Parathyroid adenoma (tissue), 2 donors: ENCODE results near the gene PRRC1.

ENCODE experiments used
- H2AFZ ChIP-seq: fragments of 300-600 bp; sonication (generic); one replicate; pipeline ENCODE4 v1.7.0; 2017; ENCODE audit warnings: antibody characterized with exemption, mild to moderate bottlenecking
- H3K27ac ChIP-seq: fragments of 300-600 bp; sonication (generic); one replicate; pipeline ENCODE4 v1.7.0; 2017
- H3K27me3 ChIP-seq: fragments of 300-600 bp; sonication (generic); one replicate; pipeline ENCODE4 v1.7.0; 2017; ENCODE audit warnings: low read length; ENCODE audit not compliant: control insufficient read depth, insufficient read depth
- H3K36me3 ChIP-seq: fragments of 300-600 bp; sonication (generic); one replicate; pipeline ENCODE4 v1.7.0; 2017; ENCODE audit warnings: low read length; ENCODE audit not compliant: control insufficient read depth, insufficient read depth
- H3K4me1 ChIP-seq: fragments of 300-600 bp; sonication (generic); one replicate; pipeline ENCODE4 v1.7.0; 2017; ENCODE audit warnings: control low read depth
- H3K4me2 ChIP-seq: fragments of 300-600 bp; sonication (generic); one replicate; pipeline ENCODE4 v1.7.0; 2017; ENCODE audit warnings: low read length
- H3K4me3 ChIP-seq: fragments of 300-600 bp; sonication (generic); one replicate; pipeline ENCODE4 v1.7.0; 2017; ENCODE audit warnings: low read depth, low read length
- H3K79me2 ChIP-seq: fragments of 300-600 bp; sonication (generic); one replicate; pipeline ENCODE4 v1.7.0; 2017; ENCODE audit warnings: control low read depth
- H3K9ac ChIP-seq: fragments of 300-600 bp; sonication (generic); one replicate; pipeline ENCODE4 v1.7.0; 2017; ENCODE audit warnings: mild to moderate bottlenecking
- H3K9me3 ChIP-seq: fragments of 300-600 bp; sonication (generic); one replicate; pipeline ENCODE4 v1.7.0; 2017; ENCODE audit warnings: low read length; ENCODE audit not compliant: control insufficient read depth
- TF ChIP-seq, protein P1 (sequence below): fragments of 300-600 bp; sonication (generic); IDR thresholded peaks from one replicate; pipeline ENCODE4 v1.7.0; 2017; ENCODE audit warnings: antibody characterized with exemption, mild to moderate bottlenecking
- donor health status: primary hyperparathyroidism.

The PRRC1 gene

DNA sequence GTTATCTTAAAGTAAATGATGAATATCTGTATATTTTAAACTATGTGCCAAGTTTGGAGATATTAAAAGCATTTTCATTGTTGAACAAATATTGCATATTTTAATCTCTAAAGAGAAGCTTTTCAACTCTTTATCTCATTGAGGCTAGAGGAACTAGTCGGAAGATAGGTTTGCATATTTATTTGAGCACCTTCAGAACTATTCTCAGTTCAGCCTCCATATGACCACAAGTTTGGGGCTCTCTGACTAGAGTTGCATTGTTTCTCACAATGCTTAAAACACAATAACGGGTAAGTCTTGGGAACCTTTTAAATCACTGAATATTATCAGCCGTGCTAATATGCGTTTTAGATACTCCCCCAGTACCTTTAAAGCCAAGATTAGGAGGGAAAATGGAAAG, 84.2 kb downstream of the PRRC1 start:
- H3K27me3 ChIP-seq: no peaks in the 10 kb centered on the region
- no peak overlapping the region for H3K9ac ChIP-seq
- TF ChIP-seq, protein P1, sequence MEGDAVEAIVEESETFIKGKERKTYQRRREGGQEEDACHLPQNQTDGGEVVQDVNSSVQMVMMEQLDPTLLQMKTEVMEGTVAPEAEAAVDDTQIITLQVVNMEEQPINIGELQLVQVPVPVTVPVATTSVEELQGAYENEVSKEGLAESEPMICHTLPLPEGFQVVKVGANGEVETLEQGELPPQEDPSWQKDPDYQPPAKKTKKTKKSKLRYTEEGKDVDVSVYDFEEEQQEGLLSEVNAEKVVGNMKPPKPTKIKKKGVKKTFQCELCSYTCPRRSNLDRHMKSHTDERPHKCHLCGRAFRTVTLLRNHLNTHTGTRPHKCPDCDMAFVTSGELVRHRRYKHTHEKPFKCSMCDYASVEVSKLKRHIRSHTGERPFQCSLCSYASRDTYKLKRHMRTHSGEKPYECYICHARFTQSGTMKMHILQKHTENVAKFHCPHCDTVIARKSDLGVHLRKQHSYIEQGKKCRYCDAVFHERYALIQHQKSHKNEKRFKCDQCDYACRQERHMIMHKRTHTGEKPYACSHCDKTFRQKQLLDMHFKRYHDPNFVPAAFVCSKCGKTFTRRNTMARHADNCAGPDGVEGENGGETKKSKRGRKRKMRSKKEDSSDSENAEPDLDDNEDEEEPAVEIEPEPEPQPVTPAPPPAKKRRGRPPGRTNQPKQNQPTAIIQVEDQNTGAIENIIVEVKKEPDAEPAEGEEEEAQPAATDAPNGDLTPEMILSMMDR: no peak
- no peaks in the 10 kb centered on the region for H3K36me3 ChIP-seq
- H3K9me3 ChIP-seq: no peaks in the 10 kb centered on the region
- H3K27ac ChIP-seq: no peak overlapping the region
- H3K4me3 ChIP-seq: no peak overlapping the region
- H3K79me2 ChIP-seq: no peaks in the 10 kb centered on the region
- no peak overlapping the region for H2AFZ ChIP-seq
- no peak overlapping the region for H3K4me2 ChIP-seq
- H3K4me1 ChIP-seq: peaks cover 3% of the 10 kb centered on the region

DNA sequence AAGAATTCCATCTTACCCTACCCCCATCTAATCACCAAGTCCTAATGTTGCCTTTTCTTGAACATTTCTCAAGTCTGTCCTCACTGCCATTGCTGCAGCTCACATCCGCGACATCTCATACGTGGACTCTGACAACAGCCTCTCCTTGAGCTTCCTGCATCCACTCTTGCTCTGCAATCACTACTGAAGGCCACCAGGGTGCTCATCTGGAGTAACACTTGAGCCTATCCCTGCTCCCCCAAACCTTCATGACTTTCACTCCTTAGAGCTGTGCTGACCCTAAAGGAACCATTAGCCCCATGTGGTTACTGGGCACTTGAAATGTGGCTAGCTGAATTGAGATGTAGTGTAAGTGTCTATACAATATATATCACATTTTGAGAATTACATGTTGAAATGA, 85.0 kb downstream of the PRRC1 start:
- H3K4me2 ChIP-seq: no peak overlapping the region
- H3K4me1 ChIP-seq: peaks cover 3% of the 10 kb centered on the region
- no peaks in the 10 kb centered on the region for H3K27me3 ChIP-seq
- no peak overlapping the region for H3K4me3 ChIP-seq
- no peaks in the 10 kb centered on the region for H3K36me3 ChIP-seq
- no peak overlapping the region for H3K9ac ChIP-seq
- no peaks in the 10 kb centered on the region for H3K79me2 ChIP-seq
- H3K27ac ChIP-seq: no peak overlapping the region
- H3K9me3 ChIP-seq: no peaks in the 10 kb centered on the region
- no peak overlapping the region for H2AFZ ChIP-seq
- TF ChIP-seq, protein P1: no peak

DNA sequence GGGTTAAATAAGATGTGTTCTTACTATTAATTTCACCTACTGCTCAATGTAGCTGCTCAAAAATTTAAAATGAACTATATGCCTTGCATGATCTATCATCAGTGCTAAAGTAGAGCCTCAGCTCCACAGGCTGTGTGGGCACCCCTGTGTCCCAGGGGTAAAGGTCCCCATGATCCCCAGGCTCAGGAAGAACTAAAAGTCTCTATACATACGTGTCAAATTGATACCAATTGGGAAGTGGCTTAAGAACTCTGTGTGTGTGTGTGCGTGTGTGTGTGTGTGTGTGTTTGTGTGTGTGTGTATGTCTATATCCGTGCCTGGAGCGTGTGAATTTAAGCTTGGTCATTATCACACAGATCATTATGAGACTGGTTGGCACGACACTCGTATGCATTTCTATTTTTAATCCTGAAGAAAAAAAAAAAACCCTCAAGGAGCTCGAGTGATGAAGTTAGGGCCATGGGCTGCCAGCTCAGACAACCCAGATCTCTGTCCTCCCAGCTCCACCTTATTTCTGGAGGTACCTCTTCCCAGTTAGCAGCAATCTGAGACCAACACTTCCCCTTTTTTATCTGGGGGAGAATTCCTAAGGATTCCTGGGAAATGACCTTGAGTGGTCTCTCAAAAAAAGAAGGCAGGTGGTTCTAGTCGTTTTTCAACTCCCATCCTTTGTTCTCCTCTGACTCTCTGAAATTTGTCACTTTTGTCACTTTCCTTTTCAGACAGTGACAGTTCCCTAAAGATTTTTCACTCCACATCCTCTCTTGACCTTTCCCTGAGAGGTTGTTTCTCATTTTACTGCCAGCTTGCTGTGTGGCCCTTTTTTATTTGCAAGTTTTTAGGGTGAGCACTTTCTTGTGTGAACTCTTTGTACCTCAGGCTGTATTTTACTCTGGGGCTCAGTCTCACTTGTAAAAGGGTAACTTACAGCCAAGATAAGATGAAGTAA, 85.7 kb downstream of the PRRC1 start:
- H3K36me3 ChIP-seq: no peaks in the 10 kb centered on the region
- no peak overlapping the region for H3K4me2 ChIP-seq
- peak overlapping the region; percentile 58 for H2AFZ ChIP-seq
- H3K9me3 ChIP-seq: no peaks in the 10 kb centered on the region
- TF ChIP-seq, protein P1: no peak
- H3K4me3 ChIP-seq: no peak overlapping the region
- no peak overlapping the region for H3K27ac ChIP-seq
- no peaks in the 10 kb centered on the region for H3K79me2 ChIP-seq
- H3K4me1 ChIP-seq: peaks cover 3% of the 10 kb centered on the region
- H3K9ac ChIP-seq: no peak overlapping the region
- no peaks in the 10 kb centered on the region for H3K27me3 ChIP-seq
